C4-2B (cell line): Measurements from ENCODE around the gene MAGI2.

Experiments used
- ZFX ChIP-seq: fragments of 450-650 bp; IDR thresholded peaks from 2 replicates; pipeline ENCODE4 v1.6.1; 2017
- TF ChIP-seq, protein P1 (sequence below): fragments of 450-650 bp; conservative IDR thresholded peaks from 2 replicates; pipeline ENCODE4 v1.5.1; 2017; ENCODE audit warnings: mild to moderate bottlenecking

DNA sequence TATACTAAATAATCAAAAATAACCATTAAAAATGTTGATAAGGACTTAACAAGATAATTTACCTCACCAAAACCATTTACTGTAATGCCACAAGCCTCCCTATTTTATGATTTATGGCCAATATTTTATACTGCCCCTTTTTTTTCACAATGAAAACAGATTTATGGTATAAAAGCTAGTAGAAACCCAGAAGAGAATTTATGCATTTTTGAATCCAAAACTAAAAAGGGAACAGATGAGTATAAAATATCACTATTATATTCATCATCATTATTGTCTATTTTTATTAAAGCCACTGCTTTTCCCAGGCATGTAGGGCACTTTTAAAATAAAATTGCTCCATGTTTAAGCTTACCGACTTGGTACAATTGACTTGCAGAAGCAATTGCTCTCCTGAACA is 1229.9 kb downstream of the MAGI2 start:
- TF ChIP-seq, protein P1, sequence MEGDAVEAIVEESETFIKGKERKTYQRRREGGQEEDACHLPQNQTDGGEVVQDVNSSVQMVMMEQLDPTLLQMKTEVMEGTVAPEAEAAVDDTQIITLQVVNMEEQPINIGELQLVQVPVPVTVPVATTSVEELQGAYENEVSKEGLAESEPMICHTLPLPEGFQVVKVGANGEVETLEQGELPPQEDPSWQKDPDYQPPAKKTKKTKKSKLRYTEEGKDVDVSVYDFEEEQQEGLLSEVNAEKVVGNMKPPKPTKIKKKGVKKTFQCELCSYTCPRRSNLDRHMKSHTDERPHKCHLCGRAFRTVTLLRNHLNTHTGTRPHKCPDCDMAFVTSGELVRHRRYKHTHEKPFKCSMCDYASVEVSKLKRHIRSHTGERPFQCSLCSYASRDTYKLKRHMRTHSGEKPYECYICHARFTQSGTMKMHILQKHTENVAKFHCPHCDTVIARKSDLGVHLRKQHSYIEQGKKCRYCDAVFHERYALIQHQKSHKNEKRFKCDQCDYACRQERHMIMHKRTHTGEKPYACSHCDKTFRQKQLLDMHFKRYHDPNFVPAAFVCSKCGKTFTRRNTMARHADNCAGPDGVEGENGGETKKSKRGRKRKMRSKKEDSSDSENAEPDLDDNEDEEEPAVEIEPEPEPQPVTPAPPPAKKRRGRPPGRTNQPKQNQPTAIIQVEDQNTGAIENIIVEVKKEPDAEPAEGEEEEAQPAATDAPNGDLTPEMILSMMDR: no peak
- TF ChIP-seq ZFX: no peak
